B cell (primary cell): ENCODE data around the gene SMIM9. TPM values are rescaled to one million over a fixed set of nuclear protein-coding genes. Genes with fewer than 3 reads are reported as not detected.
"Not testable (repeated sequence)": the region's sequence is repeated elsewhere in the genome, so short reads cannot be mapped to it uniquely, and the experiment has no call there.

Source experiments
- ATAC-seq: fragments of 200-7000 bp; cut with Tn5 transposase; one replicate; pipeline ENCODE4 v1.10.0; 2021; ENCODE audit warnings: low read depth, mild to moderate bottlenecking, moderate number of reproducible peaks, moderate library complexity
- CTCF ChIA-PET: fragments of 350-600 bp; sonication (Branson Sonifier 250); formaldehyde crosslinking; loops from one replicate; lab custom pipeline; 2021; ENCODE audit warnings: antibody characterized with exemption, inconsistent platforms; lab: Charles Lee
- POLR2A ChIA-PET: fragments of 350-600 bp; sonication (Branson Sonifier 250); formaldehyde crosslinking; loops from one replicate; lab custom pipeline; 2021; ENCODE audit warnings: antibody characterized with exemption; lab: Charles Lee
- DNase-seq: peaks from one replicate; pipeline ENCODE4 v3.0.0; 2013
- H2AFZ ChIP-seq: 2 replicates; pipeline ENCODE4 v1.6.1; 2012; ENCODE audit warnings: mild to moderate bottlenecking, low read depth, low read length; ENCODE audit not compliant: insufficient read depth, poor library complexity, severe bottlenecking
- H3K27ac ChIP-seq, 2 donors: 1 replicate in 1 of 2; 2 replicates in 1 of 2; pipeline ENCODE4 v1.5.1; 2012 to 2013; ENCODE audit warnings: low read length in 2 of 2, mild to moderate bottlenecking in 2 of 2, moderate library complexity in 1 of 2
- H3K27me3 ChIP-seq, 4 experiments: fragments of 200-600 bp in 1 of 4; sonication (generic) in 1 of 4; replicated peaks in 1 of 4; 1 replicate in 2 of 4; 2 replicates in 2 of 4; pipeline versions ENCODE4 v1.6.1 to v1.7.0; 2013 to 2016; ENCODE audit warnings: low read length in 3 of 4, mild to moderate bottlenecking in 2 of 4, mixed read lengths in 1 of 4, moderate library complexity in 1 of 4; ENCODE audit not compliant: insufficient read depth in 4 of 4, control insufficient read depth in 3 of 4; ENCODE audit errors: control extremely low read depth in 1 of 4
- H3K36me3 ChIP-seq, 2 experiments: replicated peaks in 1 of 2; 1 replicate in 1 of 2; 2 replicates in 1 of 2; pipeline versions ENCODE4 v1.6.1 to v1.7.1; 2013; ENCODE audit warnings: low read length in 1 of 2; ENCODE audit not compliant: insufficient read depth in 2 of 2, control insufficient read depth in 1 of 2; ENCODE audit errors: control extremely low read depth in 1 of 2, extremely low read depth in 1 of 2
- H3K4me1 ChIP-seq, 2 donors: fragments of 200-600 bp in 1 of 2; sonication (generic) in 1 of 2; 1 replicate in 1 of 2; 2 replicates in 1 of 2; pipeline versions ENCODE4 v1.5.1 to v1.6.1; 2013 to 2017; ENCODE audit warnings: low read length in 2 of 2; ENCODE audit not compliant: control insufficient read depth in 2 of 2, insufficient read depth in 2 of 2
- H3K4me2 ChIP-seq: replicated peaks from 2 replicates; pipeline ENCODE3; 2012; ENCODE audit warnings: mild to moderate bottlenecking, low read depth, low read length; ENCODE audit not compliant: poor library complexity, severe bottlenecking
- H3K4me3 ChIP-seq, 5 experiments: fragments of 200-600 bp in 1 of 5; sonication (generic) in 1 of 5; 1 replicate in 3 of 5; 2 replicates in 2 of 5; pipeline versions ENCODE4 v1.5.1 to v1.7.0; 2011 to 2016; ENCODE audit warnings: low read length in 4 of 5, mild to moderate bottlenecking in 4 of 5, low read depth in 2 of 5, control low read depth in 1 of 5, moderate library complexity in 1 of 5; ENCODE audit not compliant: insufficient read depth in 1 of 5; ENCODE audit errors: control extremely low read depth in 1 of 5, extremely low read depth in 1 of 5
- H3K79me2 ChIP-seq: fragments of 200-600 bp; sonication (generic); one replicate; pipeline ENCODE4 v1.6.0; 2016; ENCODE audit warnings: low read length; ENCODE audit not compliant: control insufficient read depth, insufficient read depth
- H3K9ac ChIP-seq: fragments of 200-600 bp; sonication (generic); 2 replicates; pipeline ENCODE4 v1.6.1; 2017; ENCODE audit warnings: mild to moderate bottlenecking, low read length, moderate library complexity
- H3K9me3 ChIP-seq, 3 donors: one replicate each; pipeline versions ENCODE4 v1.6.1 to v1.7.1; 2013; ENCODE audit warnings: low read length in 2 of 3; ENCODE audit not compliant: control insufficient read depth in 2 of 3, insufficient read depth in 1 of 3; ENCODE audit errors: control extremely low read depth in 1 of 3
- H4K20me1 ChIP-seq: 2 replicates; pipeline ENCODE4 v1.6.0; 2012; ENCODE audit warnings: mild to moderate bottlenecking, low read length; ENCODE audit not compliant: insufficient read depth, control insufficient read depth, poor library complexity, severe bottlenecking
- H3K27ac Mint-ChIP-seq: one replicate; pipeline ENCODE4 v1.8.0; 2021; ENCODE audit warnings: mixed read lengths
- H3K27me3 Mint-ChIP-seq: one replicate; pipeline ENCODE4 v1.8.0; 2021; ENCODE audit warnings: mixed read lengths
- H3K4me1 Mint-ChIP-seq: one replicate; pipeline ENCODE4 v1.8.0; 2021; ENCODE audit warnings: mixed read lengths
- H3K4me3 Mint-ChIP-seq: one replicate; pipeline ENCODE4 v1.8.0; 2021; ENCODE audit warnings: mixed read lengths
- H3K9me3 Mint-ChIP-seq: one replicate; pipeline ENCODE4 v1.8.0; 2022; ENCODE audit warnings: mixed read lengths; ENCODE audit not compliant: insufficient read depth
- CTCF ChIP-seq: fragments of 200-600 bp; IDR thresholded peaks from one replicate; pipeline ENCODE4 v1.8.0; 2022; ENCODE audit warnings: antibody characterized with exemption, mild to moderate bottlenecking
- EZH2 ChIP-seq: IDR thresholded peaks from 2 replicates; pipeline ENCODE4 v1.6.1; 2012; ENCODE audit warnings: borderline replicate concordance, low read depth, mild to moderate bottlenecking, moderate library complexity, low read length; ENCODE audit not compliant: insufficient read depth, poor library complexity, severe bottlenecking
- WGBS: methylation state at CpG from one replicate; pipeline ENCODE4 v1.1.5; 2013; ENCODE audit warnings: missing lambda C conversion rate; ENCODE audit not compliant: insufficient coverage; 5-methylcytosine and 5-hydroxymethylcytosine counted together
- intact Hi-C: fragments of 100-400 bp; cut with micrococcal nuclease; formaldehyde crosslinking; loops from one replicate; pipeline ENCODE4 v1.10.0; 2022
- polyA plus RNA-seq: library from polyadenylated mRNA; depleted of rRNA; stranded (reverse); fragments of >200 nt; gene quantifications from 2 replicates; pipeline ENCODE4 v1.2.3, GENCODE V29; 2012
- total RNA-seq, 2 donors: library from RNA; stranded (reverse); fragments of 120-200 nt in 1 of 2; gene quantifications; 1 replicate in 1 of 2; 2 replicates in 1 of 2; pipeline versions ENCODE4 v1.2.3 to v1.2.4, GENCODE V29; 2013 to 2022

The SMIM9 gene
- total and polyA plus RNA-seq, 2 donors (not counting 1 experiment from before 2014, with no cell fraction given), result not detected

DNA sequence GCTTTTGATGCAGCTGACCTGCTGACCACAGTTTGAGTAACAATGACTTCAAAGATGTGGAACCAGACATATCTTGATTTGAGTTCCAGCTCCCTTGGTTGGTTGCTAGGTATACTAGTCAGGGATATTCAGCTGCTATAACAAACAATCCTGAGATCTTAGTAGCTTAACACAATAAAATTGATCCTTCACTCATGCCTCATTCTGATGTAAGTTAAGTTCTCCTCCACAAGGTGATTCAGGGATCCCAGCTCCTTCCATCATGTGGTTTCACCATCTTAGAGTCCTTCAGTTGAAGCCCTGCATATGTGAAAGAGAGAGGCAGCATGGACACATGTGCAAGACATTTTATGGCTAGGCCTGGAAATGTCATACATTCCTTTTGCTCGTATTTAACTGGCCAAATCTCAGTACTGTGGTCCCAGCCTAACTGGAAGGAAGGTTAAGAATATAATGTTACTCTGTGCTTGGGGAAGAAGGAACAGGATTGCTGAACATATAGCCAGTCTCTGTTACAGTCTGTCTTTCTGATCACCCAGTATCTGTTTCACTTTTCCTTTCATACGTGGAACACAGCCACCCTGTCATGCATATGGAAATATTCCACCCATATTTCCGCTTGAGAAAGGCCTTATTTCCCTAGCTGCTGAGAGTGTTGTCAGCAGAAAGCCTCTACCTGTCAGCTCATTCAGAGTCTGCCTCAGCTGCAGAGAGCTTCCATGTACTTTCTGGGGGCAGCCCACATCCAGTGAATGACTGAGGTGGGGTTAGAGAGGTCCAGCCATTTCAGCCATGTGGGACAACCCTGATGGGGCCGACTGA, 7.1 kb downstream of the SMIM9 start:
- POLR2A ChIA-PET, result interaction anchor here (0.8 kb wide), 1 partner anchor 77 kb away, joined by 3 read pairs; the partner anchor contains the start of gene GAB3

DNA sequence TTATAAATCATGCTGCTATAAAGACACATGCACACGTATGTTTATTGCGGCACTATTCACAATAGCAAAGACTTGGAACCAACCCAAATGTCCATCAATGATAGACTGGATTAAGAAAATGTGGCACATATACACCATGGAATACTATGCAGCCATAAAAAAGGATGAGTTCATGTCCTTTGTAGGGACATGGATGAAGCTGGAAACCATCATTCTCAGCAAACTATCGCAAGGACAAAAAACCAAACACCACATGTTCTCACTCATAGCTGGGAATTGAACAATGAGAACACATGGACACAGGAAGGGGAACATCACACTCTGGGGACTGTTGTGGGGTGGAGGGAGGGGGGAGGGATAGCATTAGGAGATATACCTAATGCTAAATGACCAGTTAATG, 8.9 kb downstream of the SMIM9 start:
- WGBS, result no CpG with 5 or more reads among the region's 3 CpGs
- peaks cover 21 to 27% of the 10 kb centered on the region in 2 donors for H3K4me1 ChIP-seq
- DNase-seq, H3K36me3 ChIP-seq, H2AFZ ChIP-seq, CTCF ChIA-PET, H3K27ac ChIP-seq, H3K27ac Mint-ChIP-seq, ATAC-seq, H3K4me3 ChIP-seq, H3K9me3 Mint-ChIP-seq, H3K4me3 Mint-ChIP-seq, H3K27me3 Mint-ChIP-seq, H3K4me2 ChIP-seq, H3K79me2 ChIP-seq, intact Hi-C loops, H3K9ac ChIP-seq, H3K27me3 ChIP-seq, H4K20me1 ChIP-seq, H3K9me3 ChIP-seq, POLR2A ChIA-PET: not testable (repeated sequence)
- H3K4me1 Mint-ChIP-seq, result peaks cover 32% of the 10 kb centered on the region

More for the DNA sequence above, 7.1 kb downstream of the SMIM9 start:
- Histone ChIP-seq H3K4me1 (peaks cover 21 to 27% of the 10 kb centered on the region in 2 donors), H3K9ac (peak overlapping the region; percentile 5), H2AFZ (peak overlapping the region; percentile 43), H3K4me3 (peak overlapping the region in 1 of 5 experiments; percentile 8), H3K36me3 (no peaks in the 10 kb centered on the region), H3K4me2 (peak overlapping the region; percentile 48), H3K27ac (peak overlapping the region; percentile 71 to 75), H4K20me1 (no peaks in the 10 kb centered on the region), H3K9me3 (no peaks in the 10 kb centered on the region), H3K27me3 (no peaks in the 10 kb centered on the region), H3K79me2 (no peaks in the 10 kb centered on the region)
- H3K4me1 Mint-ChIP-seq, result peaks cover 29% of the 10 kb centered on the region
- DNase-seq (peak; percentile 70), ATAC-seq (peak; percentile 92)
- WGBS, result 40% methylated on average over 1 of the region's 4 CpGs
- no peaks in the 10 kb centered on the region for H3K27me3 Mint-ChIP-seq
- intact Hi-C loops, result no loop called here
- CTCF ChIA-PET, result interaction anchor here (0.6 to 2.0 kb wide), 5 partner anchors 9 to 79 kb away, joined by 3 to 7 read pairs (median 3); partner anchors contain the start of gene GAB3
- H3K4me3 Mint-ChIP-seq, result peak overlapping the region; percentile 41
- H3K27ac Mint-ChIP-seq, result peak overlapping the region; percentile 84
- no peaks in the 10 kb centered on the region for H3K9me3 Mint-ChIP-seq
- TF ChIP-seq CTCF, result no peak
- no peak for TF ChIP-seq EZH2
